ENCODE results near the gene IGLL1.
A peak's percentile ranks its signal among the peaks of the same experiment; 100 is the strongest.
"Not testable (repeated sequence)": the region's sequence is repeated elsewhere in the genome, so short reads cannot be mapped to it uniquely, and the experiment has no call there.

Gene IGLL1

GRCh38 chr22:23539135-23539838 lies 40.8 kb downstream of the IGLL1 start:
- peak; percentile 89 for DNase-seq

GRCh38 chr22:23538696-23539030 lies 41.4 kb downstream of the IGLL1 start:
- DNase-seq, result not testable (repeated sequence)

GRCh38 chr22:23537830-23538695 lies 42.0 kb downstream of the IGLL1 start:
- not testable (repeated sequence) for DNase-seq

GRCh38 chr22:23537416-23537815 lies 42.7 kb downstream of the IGLL1 start:
- DNase-seq, result no peak

GRCh38 chr22:23536821-23537345 lies 43.2 kb downstream of the IGLL1 start:
- no peak for DNase-seq

GRCh38 chr22:23535790-23536661 lies 44.1 kb downstream of the IGLL1 start:
- DNase-seq, result not testable (repeated sequence)

- no peak for DNase-seq
Observed at GRCh38 chr22:23534851-23535717, 45.0 kb downstream of the IGLL1 start.

GRCh38 chr22:23534201-23534850 lies 45.8 kb downstream of the IGLL1 start:
- no peak for DNase-seq

- DNase-seq, result no peak
Observed at GRCh38 chr22:23533771-23534191, 46.3 kb downstream of the IGLL1 start.

- DNase-seq, result peak; percentile 17
Observed at GRCh38 chr22:23533328-23533762, 46.7 kb downstream of the IGLL1 start.

GRCh38 chr22:23532731-23533130 lies 47.4 kb downstream of the IGLL1 start:
- DNase-seq, result no peak

- DNase-seq, result no peak
Observed at GRCh38 chr22:23531966-23532705, 48.0 kb downstream of the IGLL1 start.

- no peak for DNase-seq
Observed at GRCh38 chr22:23531283-23531956, 48.7 kb downstream of the IGLL1 start.

GRCh38 chr22:23530766-23531282 lies 49.3 kb downstream of the IGLL1 start:
- DNase-seq, result no peak

GRCh38 chr22:23530106-23530505 lies 50.0 kb downstream of the IGLL1 start:
- DNase-seq, result no peak

GRCh38 chr22:23529166-23530103 lies 50.7 kb downstream of the IGLL1 start:
- DNase-seq, result no peak

- DNase-seq, result no peak
Observed at GRCh38 chr22:23527971-23528740, 51.9 kb downstream of the IGLL1 start.
